HEK293 (cell line): ENCODE data around the gene FKBP1C.

Experiments used
- BCL11B ChIP-seq: fragments of 450-650 bp; formaldehyde crosslinking; IDR thresholded peaks from 2 replicates; pipeline ENCODE4 v1.5.1; 2016; ENCODE audit warnings: low read depth, missing biosample characterization, missing genetic modification characterization
- KLF7 ChIP-seq: fragments of 450-650 bp; formaldehyde crosslinking; IDR thresholded peaks from 2 replicates; pipeline ENCODE4 v1.5.1; 2016; ENCODE audit warnings: missing biosample characterization, missing genetic modification characterization, borderline replicate concordance

- TF ChIP-seq KLF7 (no peak), BCL11B (tag by site-specific recombination) (no peak)
Observed at GRCh38 chr6:63236398-63236817, 25.1 kb downstream of the FKBP1C start.
